Stimulated activated CD4-positive, alpha-beta T cell treated with anti-CD3 and anti-CD28 coated beads, Interleukin-12 subunit alpha, Interleukin-12 subunit beta, amount 100 ng/mL, for 24 hours (primary cell): ENCODE measurements around the gene PUS7L.
"Not testable (repeated sequence)": the region's sequence is repeated elsewhere in the genome, so short reads cannot be mapped to it uniquely, and the experiment has no call there.

Source experiments
- DNase-seq, 2 experiments: peaks; one replicate each; pipeline ENCODE4 v3.0.0-alpha.2; 2020; ENCODE audit warnings: low read depth in 2 of 2

The PUS7L gene

DNA sequence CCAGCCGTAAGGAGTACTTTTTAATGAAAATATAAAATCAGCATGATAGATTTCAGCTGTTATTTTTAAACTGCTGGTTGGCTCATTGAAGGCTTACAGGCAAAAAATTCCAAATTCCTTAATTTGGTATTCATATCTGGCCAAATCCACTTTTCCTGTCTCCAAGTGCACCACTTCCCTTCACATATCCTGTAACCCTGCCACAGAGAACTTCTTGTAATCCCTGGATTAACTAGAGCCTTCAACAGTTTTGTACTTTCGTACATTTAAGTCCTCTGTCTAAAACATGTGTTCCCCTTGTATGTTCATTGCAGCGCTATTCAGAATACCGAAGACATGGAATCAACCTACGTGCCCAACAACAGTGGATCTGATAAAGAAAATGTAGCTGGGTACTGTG, 9.6 kb downstream of the PUS7L start:
- DNase-seq = no peak

DNA sequence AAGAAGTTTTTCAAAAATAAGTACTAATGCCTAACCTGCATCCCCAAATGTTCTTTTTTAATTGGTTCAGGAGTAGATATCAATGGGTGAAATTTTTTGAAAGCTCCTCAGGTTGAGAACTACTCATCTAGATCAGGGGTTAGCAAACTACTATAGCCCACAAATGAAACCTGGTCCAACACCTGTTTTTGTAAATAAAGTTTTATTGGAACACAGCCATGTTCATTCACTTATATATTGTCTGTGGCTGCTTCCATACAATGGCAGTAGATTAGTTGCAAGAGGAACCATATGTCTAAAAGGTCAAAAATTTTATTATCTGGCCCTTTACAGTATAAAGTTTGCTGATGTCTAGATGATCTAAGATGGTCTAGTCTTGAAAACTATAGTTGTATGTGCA, 13.8 kb downstream of the PUS7L start:
- DNase-seq = no peak

DNA sequence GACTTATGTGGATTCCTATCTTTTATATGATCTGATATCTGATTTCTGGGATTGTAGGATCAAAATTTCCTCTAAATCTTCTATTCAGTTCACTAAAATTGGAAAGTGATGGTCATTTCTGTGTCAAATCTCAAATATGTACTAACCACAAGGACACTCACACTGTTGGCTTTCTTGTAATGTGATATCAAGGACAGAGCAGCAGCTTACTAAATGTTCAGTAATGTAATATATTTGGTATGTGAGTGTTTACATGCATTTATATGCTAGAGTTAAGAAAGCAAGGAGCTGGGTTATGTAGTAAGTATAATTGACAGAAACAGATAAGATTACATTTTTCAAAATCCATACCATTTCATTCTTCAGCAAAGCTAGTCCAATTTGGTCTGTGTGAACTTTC, 16.5 kb downstream of the PUS7L start:
- no peak for DNase-seq

DNA sequence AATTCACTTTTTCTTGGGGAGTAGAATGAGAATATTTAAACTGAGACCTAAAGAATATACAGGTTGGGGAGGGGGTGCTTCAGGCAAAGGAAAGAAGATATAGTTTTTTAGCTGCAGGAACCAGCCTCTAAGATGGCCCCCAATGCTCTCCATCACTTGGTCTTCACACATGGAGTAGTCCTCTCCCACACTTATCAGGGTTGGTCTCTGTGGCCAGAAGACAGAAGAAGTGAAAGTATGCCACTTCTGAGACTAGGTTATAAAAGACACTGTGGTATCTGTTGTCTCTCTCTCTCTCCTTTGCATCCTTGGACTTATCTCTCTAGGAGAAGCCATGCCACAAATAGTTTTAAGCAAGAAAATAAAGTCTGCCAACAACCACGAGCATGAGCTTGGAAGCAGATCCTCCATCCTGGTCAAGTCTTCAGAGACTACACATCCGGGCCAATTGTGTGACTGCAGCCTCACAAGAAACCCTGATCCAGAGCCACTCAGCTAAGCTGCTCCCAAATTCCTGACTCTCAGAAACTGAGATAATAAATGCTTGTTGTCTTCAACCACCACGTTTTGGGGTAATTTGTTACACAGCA, 18.0 kb downstream of the PUS7L start:
- no peak for DNase-seq

DNA sequence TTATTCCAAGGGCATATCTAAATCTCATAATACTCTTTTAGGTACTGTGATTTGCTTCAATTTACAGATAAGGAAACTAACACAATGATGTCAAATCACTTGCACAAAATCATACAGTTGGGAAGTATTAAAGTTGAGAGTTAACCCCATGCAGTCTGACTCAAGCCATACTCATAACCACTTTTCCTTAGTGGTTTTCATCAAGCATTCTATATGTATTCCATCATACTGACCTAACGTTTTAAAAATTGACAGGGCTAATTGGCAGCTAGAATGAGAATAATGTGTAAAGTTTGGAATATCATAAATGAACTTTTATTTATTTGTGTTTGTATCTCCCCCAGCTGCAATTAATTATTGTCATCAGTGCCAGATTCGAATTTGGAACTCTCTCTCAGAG, 20.9 kb downstream of the PUS7L start:
- no peak for DNase-seq

DNA sequence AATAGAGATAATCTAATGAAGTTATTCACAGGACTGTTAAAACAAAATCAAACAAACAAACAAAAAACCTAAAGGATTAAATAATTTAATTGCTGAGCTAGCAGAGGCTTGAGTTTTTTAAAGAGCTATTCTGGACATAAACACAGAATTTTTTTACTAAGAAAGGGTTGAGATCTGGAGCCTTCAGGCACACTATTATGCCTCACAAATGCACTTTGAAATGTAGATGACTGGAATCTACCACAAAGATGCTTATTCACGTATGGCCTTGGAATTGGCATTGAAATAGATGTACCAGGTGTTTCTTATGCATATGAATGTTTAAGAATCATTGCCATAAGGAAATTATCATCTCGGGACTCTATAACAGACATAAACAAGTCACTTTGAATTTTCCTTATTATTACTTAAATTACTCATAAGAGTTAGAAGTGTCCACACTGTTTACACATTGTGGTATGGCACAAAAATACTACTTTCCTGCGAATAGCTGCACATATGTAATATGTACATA, 21.6 kb downstream of the PUS7L start:
- no peak for DNase-seq

DNA sequence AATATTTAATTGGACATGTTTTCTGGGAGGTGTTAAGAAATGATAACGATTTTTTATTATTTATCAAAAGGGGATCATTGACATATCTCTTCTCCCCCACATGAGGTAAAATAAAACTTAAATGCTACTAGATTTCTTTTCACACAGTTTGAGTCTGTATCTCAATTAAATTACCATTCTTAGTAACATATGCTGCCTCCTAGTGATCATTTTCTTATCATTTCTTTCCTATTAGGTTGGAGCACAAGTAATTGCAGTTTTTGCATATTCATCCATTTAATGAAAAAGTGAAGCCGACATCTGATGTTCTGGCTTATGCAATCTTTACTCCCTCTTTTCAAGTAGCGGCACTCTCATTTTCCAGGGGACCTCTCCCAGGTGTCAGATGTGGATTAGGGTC, 24.9 kb downstream of the PUS7L start:
- no peak for DNase-seq

DNA sequence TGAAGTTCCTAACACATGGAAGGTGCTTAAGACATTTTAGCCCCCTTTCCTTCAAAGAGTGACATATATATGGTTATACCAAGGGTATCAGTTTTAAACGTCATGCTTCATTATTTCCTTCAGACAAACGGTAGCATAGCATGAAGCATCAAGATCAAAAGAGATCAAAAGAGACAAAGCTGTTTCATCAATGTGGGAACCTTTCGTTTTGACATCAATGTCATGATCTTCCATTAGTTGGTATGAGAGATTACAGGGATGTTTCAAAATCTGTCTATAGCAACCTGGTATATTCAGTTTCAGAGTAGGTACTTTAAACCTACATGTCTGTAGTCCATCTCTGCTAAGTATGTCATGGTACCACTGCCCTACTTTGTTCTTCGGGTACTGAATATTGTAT, 28.3 kb downstream of the PUS7L start:
- DNase-seq = no peak

DNA sequence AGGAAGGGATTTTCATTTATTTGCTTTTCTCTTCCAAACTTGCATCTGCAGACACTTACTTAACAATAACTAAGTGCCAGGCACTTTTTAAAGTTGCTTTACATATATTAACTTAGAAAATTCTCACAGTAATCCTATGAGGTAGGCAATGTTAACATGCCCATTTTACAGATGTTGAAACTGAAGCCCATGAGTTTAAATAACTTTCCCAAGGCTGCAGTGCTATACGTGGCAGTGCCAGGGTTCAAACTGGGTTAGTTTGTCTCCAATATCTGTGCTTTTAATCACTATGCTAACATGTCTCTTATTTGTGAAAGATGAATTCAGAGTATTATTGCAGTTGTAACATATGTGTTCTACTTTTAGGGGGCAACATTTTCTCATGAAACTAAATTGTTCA, 29.9 kb downstream of the PUS7L start:
- no peak for DNase-seq

DNA sequence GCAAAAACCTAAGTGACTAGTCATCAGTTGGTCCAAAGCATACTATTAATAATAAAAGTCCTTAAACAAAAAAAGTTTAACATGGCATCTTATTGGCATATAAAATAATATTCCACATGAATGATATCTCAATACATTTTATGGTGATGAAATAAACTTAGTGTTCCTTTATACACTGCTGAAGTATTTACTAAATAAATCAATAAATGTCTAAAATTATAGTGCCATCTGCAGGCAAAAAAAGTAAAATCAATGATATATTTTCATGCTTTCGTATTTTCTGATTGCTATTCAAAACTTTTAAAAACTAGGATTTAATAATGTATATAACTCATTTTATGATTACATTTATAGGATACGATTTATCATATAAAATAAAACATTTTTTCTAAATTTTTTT, 30.5 kb downstream of the PUS7L start:
- no peak for DNase-seq

DNA sequence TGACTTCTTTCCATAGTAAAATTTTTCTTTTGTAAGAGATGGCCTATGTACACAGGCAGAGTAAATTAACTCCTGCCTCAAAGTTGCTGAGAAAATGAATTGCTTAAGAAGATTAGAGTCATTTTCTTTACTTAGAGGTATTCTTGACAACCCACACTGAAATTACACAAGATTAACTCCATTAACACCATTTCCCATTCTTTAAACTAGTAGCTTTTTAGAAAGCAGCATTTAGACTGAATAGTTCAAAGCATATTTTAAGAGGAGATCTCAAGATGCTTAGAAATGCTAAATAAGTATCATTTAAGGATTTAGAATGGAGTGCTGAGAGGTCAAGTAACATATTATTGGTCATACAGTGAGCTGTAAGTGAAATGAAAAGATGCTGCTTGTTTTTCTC, 35.5 kb downstream of the PUS7L start:
- DNase-seq = no peak

DNA sequence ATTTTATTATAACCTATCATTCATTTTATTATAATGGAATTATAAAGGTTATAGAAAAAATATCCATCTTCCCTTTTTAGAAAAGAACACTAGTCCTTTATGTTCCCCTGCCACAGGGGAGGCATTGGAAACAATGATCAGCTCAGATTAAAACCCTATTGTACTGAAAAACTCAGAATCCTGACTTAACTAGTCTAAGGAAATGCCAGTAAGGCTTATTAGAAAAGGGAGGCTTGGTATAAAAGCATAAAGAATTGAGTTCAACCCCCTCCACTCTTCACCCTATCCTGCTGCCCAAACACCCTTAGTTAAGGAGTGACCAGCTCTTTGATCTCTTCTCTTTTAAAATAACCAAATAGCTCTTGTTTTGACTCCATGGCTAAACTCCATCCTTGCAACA, 36.0 kb downstream of the PUS7L start:
- DNase-seq = no peak

DNA sequence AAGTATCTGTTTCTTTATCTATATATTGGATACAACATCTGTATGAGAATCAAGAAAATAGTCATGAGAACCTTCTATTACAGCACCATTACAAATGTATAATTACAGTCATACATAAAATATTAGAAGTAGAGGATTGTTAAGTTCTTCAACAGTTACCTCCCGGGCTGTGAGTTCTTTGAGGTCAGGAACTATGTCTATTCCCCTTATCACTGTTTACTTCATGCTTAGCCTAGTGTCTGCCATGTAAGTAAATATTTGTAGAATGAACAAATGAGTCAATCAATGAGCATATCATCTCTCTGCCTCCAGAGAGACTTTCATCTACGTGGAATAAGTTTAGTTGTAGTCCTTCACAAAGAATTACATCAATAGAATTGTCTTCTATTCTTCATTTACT, 47.2 kb downstream of the PUS7L start:
- DNase-seq = no peak

DNA sequence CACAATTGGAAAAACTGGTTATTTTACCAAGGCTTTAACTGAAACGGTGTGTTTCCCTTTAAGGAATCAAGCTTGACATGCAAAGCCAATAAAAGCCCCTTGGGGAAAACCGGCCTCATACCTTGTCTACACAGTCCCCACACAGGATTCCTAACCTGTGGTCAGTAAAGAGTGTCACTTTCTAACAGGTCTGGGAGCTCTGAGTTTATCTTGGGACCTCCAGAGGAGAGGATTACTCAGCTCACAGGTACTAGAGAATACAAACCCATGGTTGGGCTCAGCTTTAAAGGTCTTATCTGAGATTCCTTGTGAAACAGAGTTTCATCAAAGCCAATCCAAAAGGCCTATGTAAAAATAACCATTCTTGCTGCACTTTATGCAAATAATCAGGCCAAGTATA, 54.8 kb downstream of the PUS7L start:
- DNase-seq = not testable (repeated sequence)

DNA sequence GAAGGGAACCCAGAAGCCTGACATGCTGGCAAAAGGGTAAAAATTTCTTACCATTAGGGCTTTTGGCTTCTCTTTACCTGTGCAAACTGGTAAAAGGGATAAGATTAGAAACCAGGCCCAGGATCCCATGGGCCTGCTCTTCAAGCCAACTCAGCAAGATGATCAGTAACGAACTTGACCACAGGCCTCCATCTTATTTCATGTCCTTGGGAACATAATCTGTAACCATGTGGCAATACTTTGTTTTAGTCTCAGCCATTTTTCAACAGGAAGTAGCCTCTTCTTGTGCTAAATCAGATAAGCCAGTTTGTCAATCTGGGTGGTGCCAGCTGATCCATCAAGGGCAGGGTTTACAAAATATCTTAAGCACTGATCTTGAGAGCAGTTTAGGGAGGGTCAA, 57.4 kb downstream of the PUS7L start:
- not testable (repeated sequence) for DNase-seq

DNA sequence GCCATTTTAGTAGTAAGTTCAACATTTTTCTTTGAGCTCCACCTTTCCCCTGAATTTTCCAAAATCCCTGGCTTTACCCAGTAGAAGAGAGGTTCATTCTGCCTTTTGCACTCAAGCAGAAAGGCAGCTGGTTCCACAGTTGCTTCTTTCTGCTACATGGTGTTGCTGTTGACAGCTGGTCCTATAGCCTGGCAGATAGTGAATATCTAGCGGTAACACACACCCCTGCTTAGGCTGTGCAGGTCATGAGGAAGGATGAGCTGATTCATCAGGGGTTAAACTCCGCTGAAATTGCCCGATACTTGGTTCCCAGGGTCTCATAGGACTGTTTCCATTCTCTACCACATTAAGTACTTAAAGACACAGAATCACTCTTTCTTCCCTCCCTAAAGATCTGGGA, 62.4 kb downstream of the PUS7L start:
- no peak for DNase-seq

DNA sequence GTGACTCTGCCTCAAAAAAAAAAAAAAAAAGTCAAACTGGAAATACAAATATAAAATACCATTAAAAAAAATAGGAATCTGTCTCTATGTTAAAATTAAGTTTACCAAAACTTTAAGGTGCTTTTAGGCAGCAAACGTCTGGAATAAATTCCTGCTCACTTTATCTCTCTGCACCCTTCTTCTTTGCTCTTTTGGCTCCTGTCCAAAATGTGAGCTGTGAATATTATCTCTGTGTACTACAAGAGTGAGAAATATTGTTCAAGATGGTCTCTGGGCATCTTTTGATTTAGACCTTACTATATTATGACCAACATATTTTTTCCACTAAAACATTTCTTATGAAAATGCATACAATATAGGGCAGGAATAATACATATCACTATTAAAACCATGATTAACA, 63.7 kb downstream of the PUS7L start:
- DNase-seq = no peak

DNA sequence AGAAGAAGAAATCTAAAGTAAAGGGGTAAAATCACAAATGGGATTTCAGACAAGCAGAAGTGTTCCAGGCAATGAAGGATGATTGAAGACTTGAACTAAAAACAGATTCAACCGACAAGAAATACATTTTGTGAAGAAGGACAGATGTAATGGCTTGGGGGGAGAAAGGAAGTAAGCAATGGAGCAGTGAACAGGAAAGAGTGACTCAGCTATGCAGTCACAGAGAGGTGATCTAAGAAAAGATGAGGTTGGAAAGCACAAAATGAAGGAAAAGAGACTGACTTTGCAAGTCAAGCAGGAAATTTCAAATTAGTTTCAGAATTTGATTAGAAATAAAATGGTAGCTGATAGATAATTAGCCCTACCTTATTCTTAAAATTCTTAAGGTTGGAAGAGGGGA, 66.5 kb downstream of the PUS7L start:
- DNase-seq = no peak

DNA sequence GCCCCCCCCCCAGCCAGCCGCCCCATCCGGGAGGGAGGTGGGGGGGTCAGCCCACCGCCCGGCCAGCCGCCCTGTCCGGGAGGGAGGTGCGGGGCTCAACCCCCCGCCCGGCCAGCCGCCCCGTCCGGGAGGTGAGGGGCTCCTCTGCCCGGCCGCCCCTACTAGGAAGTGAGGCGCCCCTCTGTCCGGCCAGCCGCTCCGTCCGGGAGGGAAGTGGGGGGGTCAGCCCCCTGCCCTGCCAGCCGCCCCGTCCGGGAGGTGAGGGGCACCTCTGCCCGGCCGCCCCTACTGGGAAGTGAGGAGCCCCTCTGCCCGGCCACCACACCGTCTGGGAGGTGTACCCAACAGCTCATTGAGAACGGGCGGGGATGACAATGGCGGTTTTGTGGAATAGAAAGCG, 73.1 kb downstream of the PUS7L start:
- not testable (repeated sequence) for DNase-seq

DNA sequence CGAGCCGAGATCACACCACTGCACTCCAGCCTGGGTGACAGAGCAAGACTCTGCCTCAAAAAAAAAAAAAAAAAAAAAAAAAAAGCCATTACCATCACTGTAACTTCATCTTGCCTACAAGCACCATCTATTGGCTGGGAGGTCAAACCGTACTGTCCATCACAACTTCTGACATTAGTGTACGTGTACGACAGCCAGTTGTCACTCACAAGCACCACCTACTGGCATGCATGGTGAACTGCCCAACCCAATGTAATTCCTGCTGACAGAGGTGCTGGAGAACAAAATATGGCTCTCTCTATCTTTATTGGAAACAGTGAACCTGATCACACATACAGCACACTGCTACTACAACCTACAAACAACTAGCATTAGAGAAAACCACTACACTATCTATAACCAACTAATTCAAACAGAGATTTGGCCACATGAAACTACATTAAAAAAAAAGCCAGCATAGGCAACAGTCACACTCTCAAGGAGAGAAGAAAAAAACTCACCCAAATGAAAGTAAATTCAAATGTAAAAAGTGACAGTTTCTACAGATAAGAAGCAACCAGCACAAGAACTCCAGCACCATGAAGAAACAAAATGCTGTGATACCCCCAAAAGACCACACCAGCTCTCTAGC, 82.3 kb downstream of the PUS7L start:
- DNase-seq = peak in 1 of 2 experiments; percentile 4

DNA sequence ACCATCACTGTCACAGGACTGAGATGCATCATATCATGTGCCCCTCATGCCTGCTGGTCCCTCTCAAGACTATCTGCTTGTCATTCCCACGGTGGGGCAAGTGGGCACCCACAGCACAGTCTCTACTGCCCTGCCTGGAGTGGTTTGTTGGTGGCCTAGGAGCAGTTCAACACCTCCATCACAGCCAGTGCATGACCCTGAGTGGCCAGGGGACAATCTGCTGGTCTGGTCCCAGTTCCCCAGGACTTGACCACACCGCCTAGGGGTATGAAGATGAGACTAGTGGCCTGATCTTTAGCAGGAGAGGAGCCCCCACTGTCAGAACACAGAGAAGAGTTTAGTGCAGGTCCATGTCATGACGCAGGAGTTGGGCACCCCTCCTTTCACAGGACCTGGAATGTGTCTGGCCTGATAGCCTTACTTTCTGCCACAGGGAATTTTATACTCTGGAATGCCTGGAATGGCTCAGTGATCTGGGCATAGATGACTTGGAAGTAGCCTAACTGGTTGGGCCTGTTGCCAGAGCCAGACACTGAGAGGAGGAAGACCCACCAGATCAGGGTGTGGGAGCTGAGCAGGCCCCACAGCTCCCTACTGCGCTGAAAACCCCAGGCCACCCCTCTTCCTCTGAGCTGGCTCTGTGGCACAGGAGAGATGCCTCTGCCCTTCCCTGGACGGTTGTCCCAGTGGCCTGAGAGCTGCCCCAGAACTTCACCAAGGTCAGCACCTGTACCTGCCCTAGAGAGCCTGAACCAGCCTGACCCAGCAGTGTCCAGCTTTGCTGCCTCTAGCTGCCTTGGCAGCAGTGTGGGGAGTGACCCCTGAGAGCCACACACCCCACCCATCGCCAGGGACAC, 83.3 kb downstream of the PUS7L start:
- DNase-seq = no peak

DNA sequence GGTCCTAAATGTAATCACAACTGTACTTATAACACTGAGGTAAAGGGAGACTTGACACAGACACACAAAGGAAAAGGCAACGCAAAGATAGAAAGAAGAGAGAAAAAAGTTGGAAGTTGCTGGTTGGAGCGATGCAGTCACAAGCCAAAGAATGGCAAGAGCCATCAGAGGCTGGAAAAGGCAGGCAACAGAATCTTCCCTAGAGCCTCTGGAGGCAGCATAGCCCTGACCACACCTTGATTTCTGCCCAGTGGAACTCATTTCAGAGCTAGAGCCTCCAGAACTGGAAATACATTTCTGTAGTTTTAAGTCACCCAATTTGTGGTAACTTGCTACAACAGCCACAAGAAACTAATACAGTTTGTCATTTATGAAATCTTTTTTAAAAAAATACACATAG, 89.2 kb downstream of the PUS7L start:
- DNase-seq = no peak
